Stimulated activated CD4-positive, alpha-beta T cell treated with anti-CD3 and anti-CD28 coated beads, TNF-alpha, amount 100 ng/mL, for 1 hour (primary cell): Measurements from ENCODE around the gene HBG1.

Experiments used
- DNase-seq, 3 donors: peaks; one replicate each; pipeline ENCODE4 v3.0.0-alpha.2; 2020; ENCODE audit warnings: low read depth in 3 of 3, low spot score in 1 of 3

Gene HBG1

GRCh38 chr11:5247472-5248192 lies 2.0 kb downstream of the HBG1 start:
- no peak for DNase-seq

DNA sequence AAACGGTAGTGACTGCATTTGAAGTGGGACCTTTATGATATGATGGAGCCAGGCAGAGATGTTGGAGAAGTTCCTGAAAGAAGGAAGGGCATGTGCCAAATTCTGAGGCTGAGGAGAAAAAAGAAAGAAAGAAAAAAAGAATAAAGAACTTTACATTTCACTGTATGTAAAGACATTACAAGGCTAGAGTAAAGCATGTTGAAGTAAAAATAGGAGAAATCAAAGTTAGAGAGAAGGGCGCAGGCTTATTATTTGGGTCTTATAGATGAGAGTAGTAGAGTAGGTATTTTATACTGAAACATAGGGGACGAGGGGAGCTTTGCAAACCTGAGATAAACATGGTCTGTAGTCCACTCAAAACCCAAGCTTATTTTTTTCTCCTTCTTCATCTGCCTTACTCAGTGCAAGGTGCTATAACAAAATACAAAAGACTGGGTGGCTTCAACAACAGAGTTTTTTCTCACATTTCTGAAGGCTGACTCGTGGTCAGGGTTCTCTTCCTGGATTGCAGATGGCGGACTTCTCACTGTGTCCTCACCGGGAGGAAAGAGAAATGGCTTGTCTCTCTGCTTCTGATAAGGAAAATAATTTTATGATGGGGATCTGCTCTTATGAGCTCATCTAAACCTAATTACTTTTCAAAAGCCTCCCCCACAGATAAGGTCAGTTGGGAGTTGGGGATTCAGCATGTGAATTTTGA lies 2.7 kb downstream of the HBG1 start:
- no peak for DNase-seq

DNA sequence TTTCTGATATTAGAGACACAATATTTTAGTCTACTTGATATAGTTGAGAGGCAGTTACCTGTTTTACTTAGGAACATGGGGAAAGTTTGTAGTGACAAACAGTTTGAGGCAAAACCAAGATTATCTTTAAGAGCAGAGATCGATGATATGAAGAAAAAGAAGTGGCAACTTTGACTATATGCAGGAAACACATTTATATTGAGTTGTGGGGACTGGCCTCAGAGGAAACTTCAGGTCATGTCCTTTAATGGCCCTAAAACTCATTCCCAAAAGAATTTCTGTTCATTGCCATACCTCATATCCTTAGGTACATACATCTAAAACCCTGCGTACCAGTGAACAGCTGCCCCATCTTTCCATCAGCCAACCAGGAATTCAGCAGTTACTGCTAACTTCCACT lies 4.5 kb downstream of the HBG1 start:
- DNase-seq = no peak

DNA sequence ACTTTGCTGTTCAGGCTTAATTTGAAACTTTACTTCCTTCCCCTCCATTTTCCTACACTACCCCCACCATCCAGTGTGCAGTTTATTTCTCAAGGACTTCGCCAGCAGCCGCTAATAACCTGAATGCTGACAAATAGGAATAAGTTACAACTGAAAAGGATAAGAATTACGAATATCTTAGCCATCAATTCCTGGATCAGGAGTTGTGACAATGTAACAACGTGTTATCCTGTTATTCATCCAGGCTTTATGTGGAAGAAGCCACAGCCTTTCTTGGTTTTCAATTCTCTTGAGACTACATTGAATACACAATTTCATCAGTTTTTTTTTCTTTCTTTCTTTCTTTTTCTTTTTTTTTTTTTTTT lies 5.9 kb downstream of the HBG1 start:
- DNase-seq = no peak

DNA sequence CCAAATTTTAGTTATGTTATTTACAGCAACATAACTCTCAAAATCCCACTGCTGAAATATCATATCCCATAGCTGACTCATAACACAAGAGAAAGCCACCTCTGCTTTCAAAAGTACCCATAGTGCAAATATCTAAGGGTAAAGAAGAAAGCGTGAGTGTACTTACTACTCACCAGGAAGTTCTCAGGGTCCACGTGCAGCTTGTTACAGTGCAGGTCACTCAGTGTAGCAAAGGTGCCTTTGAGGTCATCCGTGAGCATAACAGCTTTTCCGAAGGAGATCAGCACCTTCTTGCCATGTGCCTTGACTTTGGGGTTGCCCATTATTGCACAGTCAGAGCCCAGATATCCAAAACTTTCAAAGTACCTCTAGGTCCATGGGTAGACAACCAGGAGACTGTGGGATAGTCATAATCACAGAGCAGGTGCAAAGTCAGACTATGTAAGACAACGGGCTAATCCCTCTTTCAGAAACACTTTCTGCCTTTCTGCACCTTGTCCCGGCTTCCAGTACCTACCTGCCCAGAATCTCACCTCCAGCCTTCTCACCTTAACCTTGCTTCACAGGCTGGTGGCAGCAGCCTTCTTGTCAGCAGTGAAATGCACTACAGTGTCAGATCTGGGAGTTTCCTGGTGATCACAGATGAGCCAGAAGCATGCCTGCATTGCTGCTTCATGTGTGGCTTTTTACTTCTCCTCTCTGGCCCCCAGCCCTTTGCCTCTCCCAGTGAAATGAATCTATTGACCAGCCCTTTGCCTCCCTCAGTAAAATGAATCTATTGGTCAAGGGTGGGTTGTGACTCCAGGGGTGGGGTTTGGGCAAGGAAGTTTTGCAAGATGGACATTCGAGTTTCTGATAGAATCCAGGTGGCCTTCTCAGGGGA lies 6.5 kb downstream of the HBG1 start:
- no peak for DNase-seq

- DNase-seq = no peak
These were observed 7.4 kb downstream of the HBG1 start for GRCh38 chr11:5242208-5242607.

- no peak for DNase-seq
These were observed 8.2 kb downstream of the HBG1 start for GRCh38 chr11:5241458-5241857.

DNA sequence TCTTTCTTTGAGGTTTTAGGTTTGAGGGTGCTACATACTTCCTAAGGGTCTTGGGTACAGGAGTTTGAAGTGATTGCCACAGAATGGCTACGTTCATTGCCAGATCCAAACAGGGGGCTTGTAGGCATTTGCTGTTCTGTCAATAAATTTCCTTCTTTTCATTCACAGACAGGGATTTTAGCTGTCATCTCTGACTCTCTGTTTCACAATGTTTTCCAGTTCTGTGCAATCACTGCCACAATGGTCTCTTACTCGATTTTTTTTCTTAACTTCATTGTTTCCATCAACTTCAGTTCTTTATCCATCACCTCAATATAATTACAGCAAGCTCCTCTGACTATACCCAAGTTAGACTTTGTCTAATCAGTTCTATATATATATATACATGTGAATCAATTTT lies 9.2 kb downstream of the HBG1 start:
- DNase-seq = no peak

- no peak for DNase-seq
These were observed 9.6 kb downstream of the HBG1 start for GRCh38 chr11:5240056-5240455.

GRCh38 chr11:5239046-5239445 lies 10.6 kb downstream of the HBG1 start:
- no peak for DNase-seq

- no peak for DNase-seq
These were observed 11.2 kb downstream of the HBG1 start for GRCh38 chr11:5238486-5238885.

DNA sequence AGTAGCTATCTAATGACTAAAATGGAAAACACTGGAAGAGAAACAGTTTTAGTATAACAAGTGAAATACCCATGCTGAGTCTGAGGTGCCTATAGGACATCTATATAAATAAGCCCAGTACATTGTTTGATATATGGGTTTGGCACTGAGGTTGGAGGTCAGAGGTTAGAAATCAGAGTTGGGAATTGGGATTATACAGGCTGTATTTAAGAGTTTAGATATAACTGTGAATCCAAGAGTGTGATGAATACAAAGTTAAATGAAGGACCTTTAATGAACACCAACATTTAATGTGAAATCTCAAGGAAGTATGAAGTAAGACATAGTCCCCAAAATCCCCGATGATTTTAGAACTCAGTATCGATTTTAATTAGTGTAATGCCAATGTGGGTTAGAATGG lies 12.2 kb downstream of the HBG1 start:
- DNase-seq = no peak

GRCh38 chr11:5235364-5236095 lies 14.1 kb downstream of the HBG1 start:
- DNase-seq = no peak

DNA sequence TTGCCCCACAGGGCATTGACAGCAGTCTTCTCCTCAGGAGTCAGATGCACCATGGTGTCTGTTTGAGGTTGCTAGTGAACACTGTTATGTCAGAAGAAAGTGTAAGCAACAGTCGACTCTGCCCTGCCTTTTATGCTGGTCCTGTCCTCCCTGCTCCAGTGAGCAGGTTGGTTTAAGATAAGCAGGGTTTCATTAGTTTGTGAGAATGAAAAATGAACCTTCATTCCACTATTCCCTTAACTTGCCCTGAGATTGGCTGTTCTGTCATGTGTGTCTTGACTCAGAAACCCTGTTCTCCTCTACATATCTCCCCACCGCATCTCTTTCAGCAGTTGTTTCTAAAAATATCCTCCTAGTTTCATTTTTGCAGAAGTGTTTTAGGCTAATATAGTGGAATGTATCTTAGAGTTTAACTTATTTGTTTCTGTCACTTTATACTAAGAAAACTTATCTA lies 15.2 kb downstream of the HBG1 start, which contains the start of gene HBD:
Gene HBD (minus strand): TSS at position 103 of the 454 bp plus-strand sequence. CDS start 50 bp downstream, at position 53.
- no peak for DNase-seq

DNA sequence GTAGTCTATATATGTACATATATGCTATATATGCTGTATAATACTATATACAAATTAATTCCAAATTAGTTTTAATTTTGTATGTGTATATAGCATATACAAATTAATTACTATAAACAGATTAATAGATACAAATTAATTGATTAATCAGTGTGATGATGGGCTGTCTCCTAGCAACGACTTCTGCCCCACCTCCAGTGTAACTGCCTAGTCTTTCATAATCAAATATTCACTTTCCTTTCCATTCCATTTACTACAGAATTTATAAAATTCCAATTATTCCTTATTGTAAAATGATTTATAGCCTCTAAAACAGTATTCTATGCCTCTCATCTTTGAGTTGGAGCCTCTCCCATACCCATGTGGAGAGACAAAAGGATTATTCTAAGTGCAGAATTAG lies 16.4 kb downstream of the HBG1 start:
- DNase-seq = no peak

- DNase-seq = no peak
These were observed 16.8 kb downstream of the HBG1 start for GRCh38 chr11:5232821-5233220.

GRCh38 chr11:5232176-5232575 lies 17.5 kb downstream of the HBG1 start:
- DNase-seq = no peak

- no peak for DNase-seq
These were observed 18.5 kb downstream of the HBG1 start for GRCh38 chr11:5231111-5231510.

DNA sequence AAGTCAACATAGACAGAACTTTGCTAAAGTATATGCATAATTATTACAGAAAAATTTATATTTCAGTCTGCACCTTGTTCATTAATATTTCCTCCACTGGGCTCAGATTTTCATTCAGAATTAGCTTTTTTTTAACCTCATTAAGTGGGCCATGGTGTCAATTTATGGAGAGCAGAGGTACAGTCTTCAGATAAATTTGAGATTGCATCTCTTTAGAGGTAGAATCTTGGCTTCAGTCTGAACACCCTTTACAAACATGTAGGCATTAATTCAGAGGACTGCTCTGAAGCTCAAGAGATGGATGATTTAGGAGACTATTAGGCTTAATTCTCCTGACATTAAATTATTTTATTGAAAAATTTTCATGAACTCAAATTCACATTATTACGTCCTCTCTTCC lies 19.4 kb downstream of the HBG1 start:
- DNase-seq = no peak

DNA sequence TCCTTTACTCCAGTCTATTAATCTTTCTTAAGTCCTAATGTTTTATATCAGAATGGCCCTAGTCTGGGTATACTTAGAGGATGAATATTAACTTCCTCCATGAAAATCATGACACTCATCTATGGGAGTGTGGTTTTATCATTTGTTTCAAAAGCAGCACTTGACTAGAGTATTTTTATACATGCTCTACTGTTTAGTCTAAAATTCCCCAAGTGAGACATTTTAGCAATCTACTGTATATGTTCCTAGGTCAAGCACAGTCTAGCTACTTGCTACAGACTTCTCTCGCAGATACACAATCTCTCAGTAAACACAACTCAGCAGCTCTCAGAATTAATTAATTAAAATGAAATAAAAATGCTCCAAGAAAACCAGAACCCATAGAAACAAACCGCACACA lies 19.9 kb downstream of the HBG1 start:
- no peak for DNase-seq

DNA sequence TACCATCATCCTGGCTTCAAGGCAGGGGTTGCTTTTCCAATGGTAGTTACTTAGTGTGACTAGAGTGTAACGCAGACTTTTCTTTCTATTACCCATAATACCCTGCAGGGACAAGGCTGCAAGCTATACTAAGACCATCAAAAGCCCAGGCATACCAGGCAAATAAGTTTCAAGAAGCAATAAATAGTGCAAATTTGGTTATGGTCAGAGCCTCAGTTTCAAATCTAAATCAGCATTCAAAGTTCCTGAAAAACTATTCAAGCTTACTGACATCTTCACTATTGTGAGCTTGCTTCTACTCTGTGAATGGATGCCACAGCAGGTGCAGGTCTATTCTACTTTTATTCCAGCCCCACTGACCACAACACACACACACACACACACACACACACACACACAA lies 20.3 kb downstream of the HBG1 start:
- DNase-seq = no peak
